ENCODE measurements around the gene TACO1.

TACO1 gene

DNA sequence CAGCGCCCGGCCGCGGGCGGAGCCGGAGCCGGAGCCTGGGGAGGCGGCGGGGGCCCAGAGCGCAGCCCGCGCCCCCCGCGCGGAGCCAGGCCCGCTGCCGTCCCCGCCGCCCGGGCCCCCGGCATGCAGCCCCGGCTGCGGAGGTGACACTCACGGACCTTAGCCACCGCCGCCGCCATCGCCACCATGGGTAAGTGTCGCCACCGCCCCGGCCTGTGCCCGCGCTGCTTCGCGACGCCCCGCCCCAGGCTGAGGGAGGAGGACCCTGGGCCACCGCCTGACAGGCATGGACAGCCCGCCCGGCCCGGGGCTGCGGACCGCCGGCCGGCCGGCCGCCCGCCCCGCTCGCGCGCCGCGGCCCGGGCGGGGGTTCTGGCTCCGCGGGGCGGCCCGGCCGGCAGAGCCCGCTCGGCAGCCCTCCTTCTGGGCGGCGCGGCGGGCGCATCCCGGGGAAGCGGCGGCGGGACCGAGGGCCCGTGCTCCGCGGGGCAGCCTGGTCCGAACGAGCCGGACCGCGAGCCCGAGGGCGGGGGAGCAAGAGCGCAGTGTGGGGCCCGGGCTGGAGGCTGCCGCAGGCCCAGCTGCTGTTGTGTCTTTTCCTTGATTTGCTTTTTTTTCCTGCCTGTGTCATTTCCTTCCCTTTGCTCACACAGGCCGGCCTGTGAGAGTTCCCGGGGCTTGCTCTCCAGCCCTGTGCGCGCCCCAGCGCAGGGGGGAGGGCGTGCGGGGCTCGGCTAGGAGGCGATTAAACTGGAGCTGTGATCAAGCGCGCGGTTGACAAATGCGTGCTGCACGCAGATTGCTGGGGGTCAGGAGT is 22.1 kb downstream of the TACO1 start:
- no CpG with 5 or more reads among the region's 100 CpGs for WGBS (ENCODE audit: insufficient coverage, insufficient read length)
- Histone ChIP-seq H3K27me3 (ENCODE audit: control insufficient read depth, insufficient read depth, low read length) (no peaks in the 10 kb centered on the region), H3K27ac (ENCODE audit: low read length) (no peak overlapping the region), H3K4me3 (ENCODE audit: low read length) (peak overlapping the region; percentile 95), H3K4me1 (ENCODE audit: control insufficient read depth, insufficient read depth, low read length) (0 out of 2 replicates have a peak, but pooled peaks cover 3% of the 10 kb centered on the region), H3K36me3 (ENCODE audit: control insufficient read depth, insufficient read depth, low read length) (no peaks in the 10 kb centered on the region), H3K9me3 (ENCODE audit: control insufficient read depth, insufficient read depth, low read length) (no peaks in the 10 kb centered on the region)
- DNase-seq (ENCODE audit: low read depth, low spot score): no peak

DNA sequence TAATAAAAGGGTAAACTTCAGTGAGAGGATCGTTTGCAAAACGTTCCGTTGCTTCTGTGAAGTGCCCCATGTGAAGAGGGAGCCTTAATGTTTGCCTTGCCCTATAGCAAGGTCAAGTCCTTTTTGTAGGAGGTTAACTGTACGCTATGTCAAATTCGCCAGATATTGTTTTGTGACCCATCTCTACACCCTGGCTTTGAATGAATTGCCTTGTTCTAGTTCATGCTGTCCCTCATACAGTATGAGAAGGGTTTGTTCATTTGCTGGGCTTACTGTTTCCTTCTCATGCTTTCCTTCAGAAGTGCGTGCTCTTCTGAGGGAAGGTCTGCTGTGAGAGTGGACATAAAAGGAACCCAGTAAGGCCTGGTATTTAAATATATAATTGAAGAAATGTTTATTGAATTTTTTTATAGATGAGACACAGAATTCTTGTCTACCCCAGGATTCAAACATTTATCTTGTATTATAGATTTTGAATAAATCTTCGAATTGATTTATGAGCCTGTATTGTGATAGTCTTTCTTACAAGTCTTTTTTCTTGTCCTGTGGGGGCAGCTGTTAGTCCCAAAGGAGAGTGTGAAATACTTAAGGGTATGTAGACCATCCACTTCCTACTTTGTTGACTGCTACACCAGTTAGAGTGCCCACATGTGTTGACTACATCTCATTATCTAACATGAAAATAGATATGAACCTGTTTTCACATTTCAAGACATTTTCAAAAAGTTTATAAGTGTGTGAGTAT is 23.3 kb downstream of the TACO1 start:
- Histone ChIP-seq H3K36me3 (ENCODE audit: control insufficient read depth, insufficient read depth, low read length) (no peaks in the 10 kb centered on the region), H3K27ac (ENCODE audit: low read length) (no peak overlapping the region), H3K4me1 (ENCODE audit: control insufficient read depth, insufficient read depth, low read length) (0 out of 2 replicates have a peak, but pooled peaks cover 3% of the 10 kb centered on the region), H3K4me3 (ENCODE audit: low read length) (no peak overlapping the region), H3K27me3 (ENCODE audit: control insufficient read depth, insufficient read depth, low read length) (no peaks in the 10 kb centered on the region), H3K9me3 (ENCODE audit: control insufficient read depth, insufficient read depth, low read length) (no peaks in the 10 kb centered on the region)
- WGBS (ENCODE audit: insufficient coverage, insufficient read length): no CpG with 5 or more reads among the region's 7 CpGs
- DNase-seq (ENCODE audit: low read depth, low spot score): no peak

DNA sequence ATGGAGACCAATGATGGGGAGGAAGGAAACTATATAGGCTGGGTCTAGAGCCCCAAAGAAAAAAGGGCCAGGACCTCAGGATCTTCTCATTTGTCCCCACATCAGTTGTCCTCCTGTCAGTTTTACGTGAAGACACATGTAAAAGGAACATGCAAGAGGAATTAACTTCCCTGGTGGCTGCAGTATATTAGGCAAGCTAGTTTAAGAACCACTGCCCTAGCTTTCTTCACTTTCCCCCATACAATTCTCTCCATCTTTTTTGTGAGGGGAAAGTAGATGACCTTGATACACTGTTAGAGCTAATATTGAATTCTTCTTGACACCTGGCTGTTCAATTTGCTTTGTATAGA is 23.8 kb downstream of the TACO1 start:
- Histone ChIP-seq H3K27ac (ENCODE audit: low read length) (no peak overlapping the region), H3K4me3 (ENCODE audit: low read length) (no peak overlapping the region), H3K36me3 (ENCODE audit: control insufficient read depth, insufficient read depth, low read length) (no peaks in the 10 kb centered on the region), H3K4me1 (ENCODE audit: control insufficient read depth, insufficient read depth, low read length) (0 out of 2 replicates have a peak, but pooled peaks cover 3% of the 10 kb centered on the region), H3K27me3 (ENCODE audit: control insufficient read depth, insufficient read depth, low read length) (no peaks in the 10 kb centered on the region), H3K9me3 (ENCODE audit: control insufficient read depth, insufficient read depth, low read length) (no peaks in the 10 kb centered on the region)
- WGBS (ENCODE audit: insufficient coverage, insufficient read length): no CpG with 5 or more reads among the region's 1 CpG
- DNase-seq (ENCODE audit: low read depth, low spot score): no peak

DNA sequence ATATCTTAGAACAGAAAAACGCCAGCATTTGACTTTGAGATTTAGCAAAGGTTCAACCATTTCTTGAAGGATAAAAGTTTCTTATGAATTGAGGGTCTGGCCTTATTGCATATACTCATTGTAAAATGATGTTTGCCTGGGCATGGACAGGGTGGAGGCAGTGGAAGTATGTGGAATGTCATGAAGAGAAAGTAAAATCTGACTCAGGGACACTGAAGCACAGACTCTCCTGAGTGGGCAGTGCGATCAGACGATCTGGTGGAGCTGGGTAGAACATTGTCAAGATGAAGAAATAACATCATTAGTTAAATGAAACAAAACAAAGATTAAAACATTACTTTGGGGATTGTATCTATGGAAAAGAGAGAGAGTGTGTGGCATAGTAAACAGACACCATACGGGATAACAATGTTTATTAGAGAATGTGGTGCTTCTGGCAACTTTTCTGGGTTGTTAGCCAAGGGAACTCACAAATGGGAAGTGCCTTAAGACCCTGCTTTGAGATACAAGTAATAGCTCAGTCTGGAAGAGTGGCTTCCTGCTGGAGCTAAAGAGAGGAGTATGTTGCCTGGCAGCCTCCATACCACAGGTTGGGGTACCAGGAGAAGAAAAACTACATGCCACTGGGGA is 26.0 kb downstream of the TACO1 start:
- Histone ChIP-seq H3K4me1 (ENCODE audit: control insufficient read depth, insufficient read depth, low read length) (0 out of 2 replicates have a peak, but pooled peaks cover 3% of the 10 kb centered on the region), H3K27me3 (ENCODE audit: control insufficient read depth, insufficient read depth, low read length) (no peaks in the 10 kb centered on the region), H3K36me3 (ENCODE audit: control insufficient read depth, insufficient read depth, low read length) (no peaks in the 10 kb centered on the region), H3K27ac (ENCODE audit: low read length) (no peak overlapping the region), H3K9me3 (ENCODE audit: control insufficient read depth, insufficient read depth, low read length) (no peaks in the 10 kb centered on the region), H3K4me3 (ENCODE audit: low read length) (no peak overlapping the region)
- DNase-seq (ENCODE audit: low read depth, low spot score): no peak
- WGBS (ENCODE audit: insufficient coverage, insufficient read length): no CpG with 5 or more reads among the region's 4 CpGs

DNA sequence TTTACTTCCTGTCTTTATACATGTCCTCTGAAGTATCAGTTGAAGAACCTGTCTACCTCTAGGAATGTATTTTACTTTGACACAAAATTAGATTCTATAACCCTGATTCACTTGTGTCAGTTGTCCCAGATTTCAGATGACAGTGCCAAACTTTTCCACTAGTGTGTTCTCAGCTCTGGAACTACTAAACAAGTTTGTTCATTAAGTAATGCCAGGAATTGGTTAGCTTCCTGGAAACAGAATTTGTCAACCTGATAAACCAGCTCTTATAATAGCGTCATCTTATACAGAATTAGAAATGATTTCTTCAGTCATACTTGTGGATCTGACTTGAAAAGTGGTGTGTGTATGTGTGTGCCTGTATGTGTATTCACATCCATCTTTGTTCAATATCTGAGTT is 28.9 kb downstream of the TACO1 start:
- Histone ChIP-seq H3K27me3 (ENCODE audit: control insufficient read depth, insufficient read depth, low read length) (no peaks in the 10 kb centered on the region), H3K4me1 (ENCODE audit: control insufficient read depth, insufficient read depth, low read length) (peaks cover 6% of the 10 kb centered on the region; the same call in 1 of the 2 replicates), H3K4me3 (ENCODE audit: low read length) (no peak overlapping the region), H3K36me3 (ENCODE audit: control insufficient read depth, insufficient read depth, low read length) (no peaks in the 10 kb centered on the region), H3K9me3 (ENCODE audit: control insufficient read depth, insufficient read depth, low read length) (no peaks in the 10 kb centered on the region), H3K27ac (ENCODE audit: low read length) (no peak overlapping the region)
- DNase-seq (ENCODE audit: low read depth, low spot score): no peak
- no CpG with 5 or more reads among the region's 1 CpG for WGBS (ENCODE audit: insufficient coverage, insufficient read length)

DNA sequence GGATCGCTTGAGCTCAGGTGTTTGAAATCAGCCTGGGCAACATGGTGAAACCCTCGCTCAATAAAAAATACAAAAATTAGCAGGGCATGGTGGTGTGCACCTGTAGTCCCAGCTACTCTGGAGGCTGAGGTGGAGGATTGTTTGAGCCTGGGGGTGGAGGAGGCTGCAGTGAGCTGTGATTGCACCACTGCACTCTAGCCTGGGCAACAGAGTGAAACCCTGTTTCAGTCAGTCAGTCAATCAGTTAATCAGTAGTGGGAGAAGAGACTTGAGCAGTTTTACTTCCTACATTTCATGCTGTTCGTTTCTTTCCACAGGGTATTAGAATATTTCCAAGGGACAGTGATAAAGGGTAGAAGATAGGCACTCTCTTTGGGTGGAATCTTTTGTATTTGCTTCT is 30.4 kb downstream of the TACO1 start:
- no peaks in the 10 kb centered on the region for H3K9me3 ChIP-seq (ENCODE audit: control insufficient read depth, insufficient read depth, low read length)
- H3K36me3 ChIP-seq (ENCODE audit: control insufficient read depth, insufficient read depth, low read length): no peaks in the 10 kb centered on the region
- no peaks in the 10 kb centered on the region for H3K27me3 ChIP-seq (ENCODE audit: control insufficient read depth, insufficient read depth, low read length)
- no peak overlapping the region for H3K27ac ChIP-seq (ENCODE audit: low read length)
- H3K4me1 ChIP-seq (ENCODE audit: control insufficient read depth, insufficient read depth, low read length): peaks cover 6% of the 10 kb centered on the region; the same call in 1 of the 2 replicates
- H3K4me3 ChIP-seq (ENCODE audit: low read length): no peak overlapping the region
- WGBS (ENCODE audit: insufficient coverage, insufficient read length): no CpG with 5 or more reads among the region's 3 CpGs
- no peak for DNase-seq (ENCODE audit: low read depth, low spot score)

DNA sequence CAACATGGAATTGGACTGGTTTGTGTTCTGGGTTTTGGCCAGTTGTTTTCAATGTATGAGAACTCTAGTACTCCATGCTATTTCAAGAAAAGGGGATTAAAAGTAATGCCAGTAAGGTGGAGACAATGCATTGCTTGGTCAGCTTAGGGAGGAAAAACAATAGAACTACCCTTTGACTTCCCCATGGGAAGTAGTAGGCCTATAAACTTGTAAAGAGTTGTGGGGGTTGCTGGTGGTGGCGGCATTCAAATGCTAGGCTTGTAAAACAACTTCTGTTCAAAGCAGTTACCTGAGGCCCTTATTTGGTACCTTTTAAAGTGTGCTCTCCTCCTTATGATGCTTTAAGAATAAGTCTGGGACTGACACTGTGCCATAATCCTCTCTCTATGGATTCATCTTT is 30.9 kb downstream of the TACO1 start:
- no peaks in the 10 kb centered on the region for H3K27me3 ChIP-seq (ENCODE audit: control insufficient read depth, insufficient read depth, low read length)
- DNase-seq (ENCODE audit: low read depth, low spot score): no peak
- H3K36me3 ChIP-seq (ENCODE audit: control insufficient read depth, insufficient read depth, low read length): no peaks in the 10 kb centered on the region
- WGBS (ENCODE audit: insufficient coverage, insufficient read length): no CpG with 5 or more reads among the region's 1 CpG
- no peak overlapping the region for H3K27ac ChIP-seq (ENCODE audit: low read length)
- no peaks in the 10 kb centered on the region for H3K9me3 ChIP-seq (ENCODE audit: control insufficient read depth, insufficient read depth, low read length)
- H3K4me1 ChIP-seq (ENCODE audit: control insufficient read depth, insufficient read depth, low read length): peaks cover 6% of the 10 kb centered on the region; the same call in 1 of the 2 replicates
- H3K4me3 ChIP-seq (ENCODE audit: low read length): no peak overlapping the region

DNA sequence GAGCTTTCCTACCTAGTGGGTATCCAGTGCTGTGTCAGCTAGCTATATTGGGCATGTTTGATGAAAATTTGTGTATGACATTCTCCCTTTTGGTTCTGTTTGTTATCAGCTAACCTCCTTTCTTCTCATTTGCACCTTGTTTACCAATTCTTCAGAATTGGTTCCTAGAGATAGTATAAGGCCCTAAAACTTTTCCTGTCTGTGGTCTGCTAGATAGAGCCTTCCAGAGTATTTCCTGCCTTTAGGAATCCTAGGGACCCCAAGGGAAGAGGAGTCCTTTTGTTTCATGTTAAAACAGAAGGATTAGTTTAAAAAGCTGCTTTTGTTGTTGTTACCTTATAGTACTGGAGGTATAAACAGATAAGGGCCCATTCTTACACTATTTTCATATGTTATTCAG is 33.0 kb downstream of the TACO1 start:
- H3K27me3 ChIP-seq (ENCODE audit: control insufficient read depth, insufficient read depth, low read length): no peaks in the 10 kb centered on the region
- no peak for DNase-seq (ENCODE audit: low read depth, low spot score)
- no peak overlapping the region for H3K4me3 ChIP-seq (ENCODE audit: low read length)
- H3K27ac ChIP-seq (ENCODE audit: low read length): no peak overlapping the region
- peaks cover 6% of the 10 kb centered on the region; the same call in 1 of the 2 replicates for H3K4me1 ChIP-seq (ENCODE audit: control insufficient read depth, insufficient read depth, low read length)
- no peaks in the 10 kb centered on the region for H3K9me3 ChIP-seq (ENCODE audit: control insufficient read depth, insufficient read depth, low read length)
- H3K36me3 ChIP-seq (ENCODE audit: control insufficient read depth, insufficient read depth, low read length): no peaks in the 10 kb centered on the region

DNA sequence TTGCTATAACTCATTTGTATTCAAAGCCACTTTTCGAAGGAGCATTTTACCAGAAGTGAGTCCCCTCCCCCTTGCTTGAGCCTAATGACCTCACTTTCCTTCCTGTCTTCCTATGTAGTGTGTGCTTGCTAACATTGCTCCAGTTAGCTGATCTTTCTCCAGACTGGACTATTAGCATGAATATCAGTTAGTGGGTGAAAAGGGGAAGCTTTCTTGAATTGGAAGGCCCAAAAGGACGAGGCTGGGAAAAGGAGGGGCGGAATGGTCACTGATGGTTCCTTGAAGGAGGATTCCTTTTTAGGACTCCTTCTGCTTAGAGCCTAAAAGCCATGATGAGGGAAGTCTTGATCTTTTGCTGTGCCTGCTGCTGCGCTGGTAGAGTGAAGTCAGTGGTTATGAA is 33.5 kb downstream of the TACO1 start:
- Histone ChIP-seq H3K27me3 (ENCODE audit: control insufficient read depth, insufficient read depth, low read length) (no peaks in the 10 kb centered on the region), H3K4me3 (ENCODE audit: low read length) (no peak overlapping the region), H3K27ac (ENCODE audit: low read length) (no peak overlapping the region), H3K9me3 (ENCODE audit: control insufficient read depth, insufficient read depth, low read length) (no peaks in the 10 kb centered on the region), H3K36me3 (ENCODE audit: control insufficient read depth, insufficient read depth, low read length) (no peaks in the 10 kb centered on the region), H3K4me1 (ENCODE audit: control insufficient read depth, insufficient read depth, low read length) (peaks cover 6% of the 10 kb centered on the region; the same call in 1 of the 2 replicates)
- no peak for DNase-seq (ENCODE audit: low read depth, low spot score)
- no CpG with 5 or more reads among the region's 4 CpGs for WGBS (ENCODE audit: insufficient coverage, insufficient read length)

DNA sequence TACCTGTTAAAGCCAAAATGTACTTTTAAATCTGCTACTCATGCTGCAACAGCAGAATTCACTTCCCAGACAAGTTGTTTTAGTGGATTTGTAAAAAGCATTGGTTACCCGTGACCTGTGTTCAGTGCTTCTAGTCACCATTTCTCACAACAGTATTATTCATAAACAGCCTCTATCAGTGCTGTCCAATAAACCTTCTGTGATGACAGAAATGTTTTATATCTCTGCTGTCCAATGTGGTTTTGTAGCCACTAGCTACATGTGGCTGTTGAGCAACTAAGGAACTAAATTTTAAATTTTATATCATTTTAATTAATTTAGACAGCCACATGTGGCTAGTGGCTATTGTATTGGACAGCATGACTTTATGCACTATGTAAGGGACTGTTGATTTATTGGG is 34.1 kb downstream of the TACO1 start:
- H3K27me3 ChIP-seq (ENCODE audit: control insufficient read depth, insufficient read depth, low read length): no peaks in the 10 kb centered on the region
- peaks cover 6% of the 10 kb centered on the region; the same call in 1 of the 2 replicates for H3K4me1 ChIP-seq (ENCODE audit: control insufficient read depth, insufficient read depth, low read length)
- H3K4me3 ChIP-seq (ENCODE audit: low read length): no peak overlapping the region
- no CpG with 5 or more reads among the region's 1 CpG for WGBS (ENCODE audit: insufficient coverage, insufficient read length)
- no peak for DNase-seq (ENCODE audit: low read depth, low spot score)
- no peaks in the 10 kb centered on the region for H3K36me3 ChIP-seq (ENCODE audit: control insufficient read depth, insufficient read depth, low read length)
- H3K27ac ChIP-seq (ENCODE audit: low read length): no peak overlapping the region
- no peaks in the 10 kb centered on the region for H3K9me3 ChIP-seq (ENCODE audit: control insufficient read depth, insufficient read depth, low read length)

Measured in iPS DF 6.9 (cell line).